Suprapubic skin (tissue), 4 donors: ENCODE measurements around the gene EML4. TPM values are rescaled to one million over a fixed set of nuclear protein-coding genes. Genes with fewer than 3 reads are reported as not detected.

Experiments used
- DNase-seq, 2 donors: peaks; one replicate each; pipeline ENCODE4 v3.0.0-alpha.2; 2019; ENCODE audit warnings: low spot score in 2 of 2
- H3K27ac ChIP-seq: fragments of 200-600 bp; sonication (generic); one replicate; pipeline ENCODE4 v1.5.1; 2019
- H3K27me3 ChIP-seq: fragments of 200-600 bp; sonication (generic); one replicate; pipeline ENCODE4 v1.5.1; 2019
- H3K36me3 ChIP-seq: fragments of 200-600 bp; sonication (generic); one replicate; pipeline ENCODE4 v1.5.1; 2019
- H3K4me1 ChIP-seq: fragments of 200-600 bp; sonication (generic); one replicate; pipeline ENCODE4 v1.5.1; 2019
- H3K4me3 ChIP-seq: fragments of 200-600 bp; sonication (generic); one replicate; pipeline ENCODE4 v1.5.1; 2019; ENCODE audit warnings: mild to moderate bottlenecking
- H3K9me3 ChIP-seq: fragments of 200-600 bp; sonication (generic); one replicate; pipeline ENCODE4 v1.5.1; 2019
- EP300 ChIP-seq: sonication (generic); formaldehyde crosslinking; IDR thresholded peaks from one replicate; pipeline ENCODE4 v1.6.1; 2017; ENCODE audit warnings: antibody characterized with exemption
- POLR2A ChIP-seq, 2 donors: fragments of 450-650 bp; IDR thresholded peaks; one replicate each; pipeline ENCODE4 v1.6.1; 2017; ENCODE audit warnings: antibody characterized with exemption in 2 of 2, mild to moderate bottlenecking in 2 of 2, moderate library complexity in 2 of 2
- POLR2AphosphoS5 ChIP-seq, 3 donors: sonication (generic); formaldehyde crosslinking; IDR thresholded peaks; one replicate each; pipeline ENCODE4 v1.6.1; 2017; ENCODE audit warnings: antibody characterized with exemption in 3 of 3
- WGBS: methylation state at CpG from one replicate; pipeline ENCODE4 v1.1.5; 2018; 5-methylcytosine and 5-hydroxymethylcytosine counted together
- total RNA-seq, 4 donors: library from RNA; depleted of rRNA; stranded (reverse); fragments of >200 nt; gene quantifications; one replicate each; pipeline ENCODE4 v1.1.0, GENCODE V29; 2016
- TF ChIP-seq, protein P1 (sequence below), 2 donors: fragments of 200-600 bp in 1 of 2; fragments of 450-650 bp in 1 of 2; sonication (generic) in 1 of 2; IDR thresholded peaks; one replicate each; pipeline ENCODE4 v1.5.1; 2016 to 2019; ENCODE audit warnings: antibody characterized with exemption in 2 of 2, mild to moderate bottlenecking in 1 of 2, moderate library complexity in 1 of 2

EML4 gene
- total RNA-seq, 4 donors from 2014 or later = 38.9 to 67.1 (median 43.3) TPM

DNA sequence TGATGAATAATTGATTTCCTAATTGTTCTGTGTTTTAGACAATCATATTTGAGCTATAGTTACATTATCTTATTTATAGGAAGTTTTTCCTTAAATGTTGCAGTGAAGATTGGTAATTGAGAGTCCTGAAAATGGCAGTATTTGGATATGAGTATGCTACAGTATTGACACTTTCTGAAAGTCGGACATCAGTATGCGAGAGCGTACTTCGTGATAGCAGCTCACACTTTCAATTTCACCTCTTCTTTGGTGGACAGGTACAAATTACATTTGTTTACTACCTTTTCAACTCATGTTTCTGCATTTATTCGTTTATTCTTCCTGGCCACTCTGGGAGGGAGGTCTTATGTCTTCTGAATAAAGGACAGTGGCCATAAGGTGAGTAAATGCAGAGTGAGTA, 38.7 kb downstream of the EML4 start:
- DNase-seq = no peak
- no peak for TF ChIP-seq POLR2AphosphoS5 (IDR thresholded peaks at IDR 0.05)
- no peak for TF ChIP-seq EP300
- TF ChIP-seq, protein P1, sequence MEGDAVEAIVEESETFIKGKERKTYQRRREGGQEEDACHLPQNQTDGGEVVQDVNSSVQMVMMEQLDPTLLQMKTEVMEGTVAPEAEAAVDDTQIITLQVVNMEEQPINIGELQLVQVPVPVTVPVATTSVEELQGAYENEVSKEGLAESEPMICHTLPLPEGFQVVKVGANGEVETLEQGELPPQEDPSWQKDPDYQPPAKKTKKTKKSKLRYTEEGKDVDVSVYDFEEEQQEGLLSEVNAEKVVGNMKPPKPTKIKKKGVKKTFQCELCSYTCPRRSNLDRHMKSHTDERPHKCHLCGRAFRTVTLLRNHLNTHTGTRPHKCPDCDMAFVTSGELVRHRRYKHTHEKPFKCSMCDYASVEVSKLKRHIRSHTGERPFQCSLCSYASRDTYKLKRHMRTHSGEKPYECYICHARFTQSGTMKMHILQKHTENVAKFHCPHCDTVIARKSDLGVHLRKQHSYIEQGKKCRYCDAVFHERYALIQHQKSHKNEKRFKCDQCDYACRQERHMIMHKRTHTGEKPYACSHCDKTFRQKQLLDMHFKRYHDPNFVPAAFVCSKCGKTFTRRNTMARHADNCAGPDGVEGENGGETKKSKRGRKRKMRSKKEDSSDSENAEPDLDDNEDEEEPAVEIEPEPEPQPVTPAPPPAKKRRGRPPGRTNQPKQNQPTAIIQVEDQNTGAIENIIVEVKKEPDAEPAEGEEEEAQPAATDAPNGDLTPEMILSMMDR (IDR thresholded peaks at IDR 0.05) = no peak
- no peak for TF ChIP-seq POLR2A (IDR thresholded peaks at IDR 0.05)
- H3K4me3 ChIP-seq = no peak overlapping the region
- H3K27ac ChIP-seq = no peak overlapping the region
- no peaks in the 10 kb centered on the region for H3K4me1 ChIP-seq
- H3K9me3 ChIP-seq = no peaks in the 10 kb centered on the region
- no peaks in the 10 kb centered on the region for H3K36me3 ChIP-seq
- WGBS = 95% methylated on average over 5 of the region's 5 CpGs
- no peaks in the 10 kb centered on the region for H3K27me3 ChIP-seq

DNA sequence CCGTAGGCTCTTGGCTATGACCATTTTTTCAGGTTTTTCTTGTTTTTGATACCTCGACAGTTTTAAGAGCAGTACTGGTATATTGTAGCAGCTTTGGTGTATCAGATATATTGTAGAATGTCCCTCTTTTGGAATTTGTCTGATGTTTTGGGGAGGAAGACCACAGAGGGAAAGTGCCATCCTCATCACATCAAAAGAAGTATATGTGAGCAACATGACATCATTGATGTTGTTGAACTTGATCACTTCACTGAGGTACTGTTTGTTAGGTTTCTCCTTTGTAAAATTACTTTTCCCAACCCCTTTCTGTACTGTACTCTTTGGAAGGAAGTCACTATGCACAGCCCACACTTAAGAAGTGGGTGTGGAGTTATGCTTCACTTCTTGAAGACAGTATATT, 41.0 kb downstream of the EML4 start:
- Histone ChIP-seq H3K4me3 (no peak overlapping the region), H3K27ac (no peak overlapping the region), H3K36me3 (no peaks in the 10 kb centered on the region), H3K27me3 (no peaks in the 10 kb centered on the region), H3K9me3 (no peaks in the 10 kb centered on the region), H3K4me1 (no peaks in the 10 kb centered on the region)
- no peak for DNase-seq
- TF ChIP-seq, protein P1 (IDR thresholded peaks at IDR 0.05) = no peak
- no peak for TF ChIP-seq EP300
- TF ChIP-seq POLR2A (IDR thresholded peaks at IDR 0.05) = no peak
- no peak for TF ChIP-seq POLR2AphosphoS5 (IDR thresholded peaks at IDR 0.05)
- 94% methylated on average over 2 of the region's 2 CpGs for WGBS

DNA sequence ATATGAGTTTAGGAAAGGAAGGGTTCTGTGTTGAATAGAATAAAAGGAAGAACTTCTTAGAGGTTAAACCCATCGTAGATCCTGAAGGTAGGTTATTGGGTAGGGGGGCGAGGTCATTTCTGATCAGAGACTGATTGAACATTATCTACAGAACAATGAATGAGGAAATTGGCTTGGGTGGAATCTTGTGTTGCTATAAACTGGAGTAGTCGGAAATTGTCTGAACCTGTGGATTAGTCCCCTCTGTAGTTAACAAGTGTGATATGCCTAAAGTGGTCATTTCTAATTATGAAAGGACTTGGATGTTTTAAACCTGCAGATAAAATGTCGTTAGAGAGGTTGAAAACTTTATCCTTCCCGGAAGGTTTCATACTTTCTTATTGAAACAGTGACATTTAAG, 42.1 kb downstream of the EML4 start:
- no peak for DNase-seq

DNA sequence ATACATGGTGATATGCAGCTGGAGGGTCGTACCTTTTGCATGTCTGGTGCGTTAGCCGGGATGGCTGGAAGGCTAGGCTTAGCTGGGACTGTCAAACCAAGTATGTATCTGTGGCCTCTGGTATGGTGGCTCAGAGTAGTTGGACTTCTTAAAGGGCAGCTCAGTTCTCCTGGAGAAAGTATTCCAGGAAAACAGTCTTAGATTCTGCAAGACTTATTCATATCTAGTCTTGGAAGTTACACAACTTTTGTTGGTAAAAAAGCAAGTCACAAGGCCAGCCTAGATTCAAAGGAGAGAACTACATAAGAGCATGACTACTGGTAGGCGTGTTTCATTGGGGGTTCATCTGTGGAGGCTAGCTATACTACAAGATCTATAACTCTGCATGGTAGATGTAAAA, 45.5 kb downstream of the EML4 start:
- peaks cover 6% of the 10 kb centered on the region for H3K4me1 ChIP-seq
- no peaks in the 10 kb centered on the region for H3K9me3 ChIP-seq
- H3K4me3 ChIP-seq = no peak overlapping the region
- WGBS = 94% methylated on average over 4 of the region's 4 CpGs
- TF ChIP-seq POLR2AphosphoS5 (IDR thresholded peaks at IDR 0.05) (no peak), EP300 (no peak), POLR2A (IDR thresholded peaks at IDR 0.05) (no peak)
- TF ChIP-seq, protein P1 (IDR thresholded peaks at IDR 0.05) = no peak
- H3K27ac ChIP-seq = no peak overlapping the region
- H3K36me3 ChIP-seq = no peaks in the 10 kb centered on the region
- H3K27me3 ChIP-seq = no peaks in the 10 kb centered on the region
- no peak for DNase-seq

More for the DNA sequence above, 42.1 kb downstream of the EML4 start:
- H3K4me1 ChIP-seq = no peaks in the 10 kb centered on the region
- H3K36me3 ChIP-seq = no peaks in the 10 kb centered on the region
- H3K9me3 ChIP-seq = no peaks in the 10 kb centered on the region
- H3K27ac ChIP-seq = no peak overlapping the region
- no peaks in the 10 kb centered on the region for H3K27me3 ChIP-seq
- TF ChIP-seq POLR2AphosphoS5 (IDR thresholded peaks at IDR 0.05) (no peak), EP300 (no peak), POLR2A (IDR thresholded peaks at IDR 0.05) (no peak)
- TF ChIP-seq, protein P1 (IDR thresholded peaks at IDR 0.05) = no peak
- H3K4me3 ChIP-seq = no peak overlapping the region
- WGBS = 89% methylated on average over 5 of the region's 5 CpGs

DNA sequence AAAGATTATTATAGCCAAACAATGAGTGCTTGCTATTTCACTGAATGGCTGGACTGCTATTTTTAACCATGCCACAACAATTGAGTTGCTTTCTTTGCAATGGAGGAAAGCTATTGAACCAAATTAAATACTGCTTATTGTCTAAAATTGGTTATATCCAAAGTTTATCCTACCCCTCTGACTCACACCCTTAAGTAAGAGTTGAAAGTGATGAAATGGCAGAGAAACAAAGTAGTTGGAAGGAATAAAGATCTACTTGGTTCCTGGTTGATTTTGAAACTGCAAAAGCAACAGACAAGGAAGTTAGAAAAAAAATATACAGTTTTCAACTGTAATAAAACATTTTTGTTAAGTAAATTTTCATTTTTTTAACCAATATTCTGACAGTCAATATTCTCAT, 47.5 kb downstream of the EML4 start:
- TF ChIP-seq, protein P1 (IDR thresholded peaks at IDR 0.05) = no peak
- TF ChIP-seq EP300 (no peak), POLR2AphosphoS5 (IDR thresholded peaks at IDR 0.05) (no peak), POLR2A (IDR thresholded peaks at IDR 0.05) (no peak)
- no peaks in the 10 kb centered on the region for H3K36me3 ChIP-seq
- H3K4me3 ChIP-seq = no peak overlapping the region
- peaks cover 6% of the 10 kb centered on the region for H3K4me1 ChIP-seq
- no peak overlapping the region for H3K27ac ChIP-seq
- no peak for DNase-seq
- H3K9me3 ChIP-seq = no peaks in the 10 kb centered on the region
- H3K27me3 ChIP-seq = no peaks in the 10 kb centered on the region
